Endothelial cell of umbilical vein (primary cell): ENCODE results near the gene LIMS3. TPM values are rescaled to one million over a fixed set of nuclear protein-coding genes. Genes with fewer than 3 reads are reported as not detected.
"Not testable (repeated sequence)": the region's sequence is repeated elsewhere in the genome, so short reads cannot be mapped to it uniquely, and the experiment has no call there.

ENCODE experiments used
- BruUV-seq: library from RNA; stranded (reverse); fragments of 400-500 nt; replicated peaks from 2 replicates; lab custom pipeline; 2021; lab: Mats Ljungman, UMichigan
- CTCF ChIA-PET: fragments of 300-600, 350-600 bp; sonication (Branson Sonifier 250); formaldehyde crosslinking; loops from one replicate; lab custom pipeline; 2021; ENCODE audit warnings: antibody characterized with exemption, inconsistent platforms; lab: Charles Lee
- POLR2A ChIA-PET: fragments of 300-600, 350-600 bp; sonication (Branson Sonifier 250); formaldehyde crosslinking; loops from one replicate; lab custom pipeline; 2021; ENCODE audit warnings: antibody characterized with exemption, inconsistent platforms; lab: Charles Lee
- DNase-seq: peaks from one replicate; pipeline ENCODE4 v3.0.0-alpha.2; 2011; ENCODE audit warnings: low read depth, low spot score
- FAIRE-seq: peaks from 2 replicates; lab custom pipeline; 2011; peaks lifted over from hg19 to GRCh38; lab: Jason Lieb, UNC
- H2AFZ ChIP-seq: 2 replicates; pipeline ENCODE4 v1.6.0; 2012; ENCODE audit warnings: low read depth, low read length, control low read depth, inconsistent platforms
- H3K27ac ChIP-seq: 2 replicates; pipeline ENCODE4 v1.5.1; 2011; ENCODE audit warnings: low read depth, mild to moderate bottlenecking, control low read depth, low read length, moderate library complexity; ENCODE audit not compliant: insufficient read depth
- H3K27me3 ChIP-seq, 2 experiments: 2 replicates each; pipeline versions ENCODE4 v1.6.0 to v1.6.1; 2011; ENCODE audit warnings: low read length in 2 of 2, mixed read lengths in 1 of 2; ENCODE audit not compliant: control insufficient read depth in 2 of 2, insufficient read depth in 2 of 2
- H3K36me3 ChIP-seq, 2 experiments: 2 replicates in 1 of 2; 3 replicates in 1 of 2; pipeline ENCODE4 v1.5.1; 2011; ENCODE audit warnings: low read length in 2 of 2, mild to moderate bottlenecking in 1 of 2, moderate library complexity in 1 of 2; ENCODE audit not compliant: control insufficient read depth in 2 of 2, insufficient read depth in 2 of 2; ENCODE audit errors: extremely low read depth in 1 of 2
- H3K4me1 ChIP-seq: 3 replicates; pipeline ENCODE4 v1.5.1; 2011; ENCODE audit warnings: mild to moderate bottlenecking, low read length; ENCODE audit not compliant: control insufficient read depth, insufficient read depth; ENCODE audit errors: extremely low read depth
- H3K4me2 ChIP-seq: 2 replicates; pipeline ENCODE4 v1.6.1; 2011; ENCODE audit warnings: low read length, control low read depth, mixed read lengths; ENCODE audit not compliant: insufficient read depth
- H3K4me3 ChIP-seq, 3 experiments: fragments of 200-600 bp in 1 of 3; sonication (generic), shearing (Covaris generic) in 1 of 3; replicated peaks in 1 of 3; 2 replicates each; pipeline ENCODE4 v1.5.1; 2011 to 2016; ENCODE audit warnings: control low read depth in 3 of 3, low read length in 3 of 3, mild to moderate bottlenecking in 2 of 3, inconsistent platforms in 1 of 3, low read depth in 1 of 3, moderate library complexity in 1 of 3; ENCODE audit not compliant: insufficient read depth in 1 of 3
- H3K79me2 ChIP-seq: 2 replicates; pipeline ENCODE4 v1.6.0; 2012; ENCODE audit warnings: low read length, inconsistent platforms; ENCODE audit not compliant: control insufficient read depth, insufficient read depth
- H3K9ac ChIP-seq: replicated peaks from 2 replicates; pipeline ENCODE3; 2011; ENCODE audit warnings: low read length, control low read depth; ENCODE audit not compliant: insufficient read depth; ENCODE audit errors: extremely low read depth
- H3K9me1 ChIP-seq: replicated peaks from 3 replicates; pipeline ENCODE4 v1.6.0; 2011; ENCODE audit warnings: mild to moderate bottlenecking, low read length; ENCODE audit not compliant: control insufficient read depth, insufficient read depth; ENCODE audit errors: extremely low read depth
- H3K9me3 ChIP-seq: replicated peaks from 2 replicates; pipeline ENCODE4 v1.5.1; 2012; ENCODE audit warnings: low read length, inconsistent platforms; ENCODE audit not compliant: control insufficient read depth, insufficient read depth
- H4K20me1 ChIP-seq: replicated peaks from 2 replicates; pipeline ENCODE3; 2011; ENCODE audit warnings: mild to moderate bottlenecking, low read length; ENCODE audit not compliant: control insufficient read depth, insufficient read depth; ENCODE audit errors: extremely low read depth
- dilution Hi-C: fragments of 300-500 bp; cut with MboI; formaldehyde crosslinking; loops from one replicate; pipeline ENCODE4 v1.15.0; 2019; ENCODE audit warnings: low sequenced_read_pairs; ENCODE audit not compliant: extremely low pct_ligation_motif_present
- intact Hi-C: fragments of 100-400 bp; cut with micrococcal nuclease; formaldehyde crosslinking; loops from one replicate; pipeline ENCODE4 v1.10.0; 2022
- polyA plus RNA-seq, 4 experiments: library from polyadenylated mRNA; depleted of rRNA in 3 of 4; stranded (reverse) in 3 of 4; unstranded in 1 of 4; fragments of >200 nt; gene quantifications; 2 replicates each; pipeline versions ENCODE4 v1.2.1 to v1.2.3, GENCODE V29; 2011 to 2012; ENCODE audit warnings: missing spikeins in 1 of 4
- total RNA-seq: library from RNA; stranded (reverse); gene quantifications from 2 replicates; pipeline ENCODE4 v1.2.3, GENCODE V29; 2021

Gene LIMS3
- total and polyA plus RNA-seq, 2 donors (not counting 3 experiments of a cell fraction or from before 2014, with no cell fraction given), result 9.4 to 13.5 TPM

- BruUV-seq, H3K27ac ChIP-seq, H3K9me1 ChIP-seq, H3K4me2 ChIP-seq, intact Hi-C loops, H3K27me3 ChIP-seq, H2AFZ ChIP-seq, H3K9ac ChIP-seq, H3K4me1 ChIP-seq, H4K20me1 ChIP-seq, CTCF ChIA-PET, DNase-seq, FAIRE-seq, POLR2A ChIA-PET, H3K9me3 ChIP-seq, dilution Hi-C loops, H3K4me3 ChIP-seq, H3K36me3 ChIP-seq, H3K79me2 ChIP-seq: not testable (repeated sequence)
Observed at GRCh38 chr2:109893736-109894135, 4.8 kb upstream of the LIMS3 start.

- H2AFZ ChIP-seq, H3K4me3 ChIP-seq, H4K20me1 ChIP-seq, BruUV-seq, H3K27ac ChIP-seq, dilution Hi-C loops, H3K36me3 ChIP-seq, DNase-seq, H3K27me3 ChIP-seq, H3K9ac ChIP-seq, H3K79me2 ChIP-seq, CTCF ChIA-PET, POLR2A ChIA-PET, H3K9me3 ChIP-seq, H3K4me1 ChIP-seq, FAIRE-seq, intact Hi-C loops, H3K9me1 ChIP-seq, H3K4me2 ChIP-seq: not testable (repeated sequence)
Observed at GRCh38 chr2:109894141-109894540, 4.3 kb upstream of the LIMS3 start.

- BruUV-seq, H3K9me1 ChIP-seq, CTCF ChIA-PET, dilution Hi-C loops, H3K9ac ChIP-seq, H3K27ac ChIP-seq, intact Hi-C loops, H4K20me1 ChIP-seq, H3K4me3 ChIP-seq, POLR2A ChIA-PET, H3K4me2 ChIP-seq, H2AFZ ChIP-seq, FAIRE-seq, DNase-seq, H3K9me3 ChIP-seq, H3K27me3 ChIP-seq, H3K4me1 ChIP-seq, H3K36me3 ChIP-seq, H3K79me2 ChIP-seq: not testable (repeated sequence)
Observed at GRCh38 chr2:109895090-109895869, 3.2 kb upstream of the LIMS3 start.

- H3K4me1 ChIP-seq, H3K9me3 ChIP-seq, H2AFZ ChIP-seq, DNase-seq, POLR2A ChIA-PET, H3K27me3 ChIP-seq, dilution Hi-C loops, H3K4me3 ChIP-seq, H3K4me2 ChIP-seq, intact Hi-C loops, H3K36me3 ChIP-seq, CTCF ChIA-PET, BruUV-seq, H3K9ac ChIP-seq, H3K27ac ChIP-seq, H3K79me2 ChIP-seq, H4K20me1 ChIP-seq, H3K9me1 ChIP-seq: not testable (repeated sequence)
- FAIRE-seq, result peak; percentile 66
Observed at GRCh38 chr2:109896212-109896611, 2.3 kb upstream of the LIMS3 start.
